SK-N-DZ (cell line): ENCODE results near the gene PRDM8. TPM values are rescaled to one million over a fixed set of nuclear protein-coding genes. Genes with fewer than 3 reads are reported as not detected.
"Not testable (repeated sequence)": the region's sequence is repeated elsewhere in the genome, so short reads cannot be mapped to it uniquely, and the experiment has no call there.

Experiments used
- DNase-seq: peaks from one replicate; pipeline ENCODE4 v3.0.0-alpha.2; 2015; ENCODE audit warnings: low spot score
- polyA plus RNA-seq, 2 experiments: library from polyadenylated mRNA; depleted of rRNA; stranded (reverse); fragments of >200 nt; gene quantifications; 2 replicates each; pipeline ENCODE4 v1.2.3, GENCODE V29; 2014

The PRDM8 gene
- 11.3 and 14.5 TPM in 2 replicates for polyA plus RNA-seq (2014; cell fraction: cytosol; rRNA removed)
- polyA plus RNA-seq (2014; cell fraction: nucleus; rRNA removed), result 31.3 and 32.8 TPM in 2 replicates

DNA sequence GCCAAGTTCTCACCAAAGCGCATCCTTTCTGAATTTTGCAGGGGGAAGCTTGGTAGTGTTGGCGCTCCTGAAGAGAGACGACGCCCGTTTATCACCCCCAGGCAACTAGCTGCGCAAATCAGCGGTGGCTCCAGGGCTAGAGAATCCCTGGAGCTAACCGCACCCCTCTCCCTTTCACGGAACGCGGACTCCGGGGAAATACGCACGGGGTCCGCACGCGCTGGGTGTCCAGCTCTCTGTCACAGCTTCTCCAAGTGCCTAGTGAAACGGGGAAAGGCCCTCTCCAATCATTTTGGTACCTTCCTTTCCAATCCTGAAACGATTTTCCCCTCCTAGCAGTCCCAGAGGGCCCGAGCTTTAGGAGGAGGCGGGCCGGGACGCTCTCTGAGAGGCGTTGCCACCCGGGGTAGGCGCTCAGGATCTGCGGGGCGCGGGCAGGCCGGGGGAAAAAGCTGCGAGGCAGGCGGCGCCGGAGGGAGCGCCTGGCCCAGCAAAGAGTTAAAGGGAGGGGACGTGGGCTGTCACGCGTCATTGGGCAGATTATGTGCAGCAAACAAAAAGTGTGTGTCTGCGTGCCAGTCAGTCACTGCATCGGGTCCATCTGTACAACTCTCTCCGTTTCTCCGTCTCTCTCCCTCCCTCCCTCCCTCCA, at the start of gene PRDM8:
Gene PRDM8 (plus strand): TSS at position 582 of the 652 bp plus-strand sequence. CDS start 2,578 bp downstream, outside the sequence.
- DNase-seq, result peak; percentile 88

DNA sequence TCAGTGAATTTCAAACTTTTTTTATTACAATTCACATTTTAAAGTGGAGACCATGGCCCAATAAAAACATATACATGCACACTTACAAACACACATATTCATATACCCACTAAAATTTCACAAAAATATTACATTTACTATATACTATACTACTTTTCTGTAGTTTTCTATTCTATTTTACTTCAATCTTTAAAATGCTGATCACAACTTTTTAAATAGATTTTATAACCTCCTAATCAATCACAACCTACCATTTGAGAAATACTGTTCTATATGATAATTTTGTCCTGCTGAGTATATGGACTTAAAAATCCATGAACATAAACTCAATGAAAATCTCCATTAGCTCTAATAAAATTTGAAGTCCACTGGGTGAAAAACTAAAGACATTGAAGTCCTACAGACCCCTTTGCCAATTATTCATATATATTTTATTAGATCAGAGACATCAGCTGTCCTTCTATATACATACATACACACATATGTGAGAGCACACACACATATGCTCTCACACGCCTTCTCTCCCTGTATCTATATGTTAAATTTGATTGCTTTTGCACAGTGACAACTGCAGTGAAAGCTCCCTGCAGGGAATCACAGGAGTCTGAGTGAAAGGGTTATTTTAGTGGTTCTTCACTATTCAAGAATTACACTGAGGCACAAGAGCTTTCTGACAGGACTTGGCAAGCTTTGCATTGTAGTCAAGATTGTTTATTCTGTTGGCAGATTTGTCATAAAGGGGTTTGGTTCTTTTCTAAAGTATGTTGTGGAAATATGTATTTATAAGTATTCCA, 46.7 kb upstream of the PRDM8 start:
- no peak for DNase-seq

DNA sequence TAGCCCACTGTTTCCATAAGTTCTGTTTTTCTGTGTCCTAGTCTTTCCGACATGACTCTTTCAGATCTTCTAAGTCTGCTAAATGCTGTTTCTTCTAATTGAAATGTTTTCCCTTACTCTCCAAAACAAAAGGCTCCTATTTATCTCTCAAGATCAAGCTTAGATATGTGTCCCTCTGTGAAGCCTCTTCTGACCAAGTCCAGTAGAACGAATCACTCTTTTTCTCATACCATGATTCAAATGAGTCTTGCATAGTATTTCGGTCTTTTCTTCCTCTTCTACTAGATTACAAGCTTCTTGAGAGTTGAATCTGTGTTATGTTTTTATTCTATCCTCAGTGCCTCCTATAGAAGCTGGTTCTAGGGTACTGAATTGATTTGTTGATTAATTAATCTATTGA, 45.3 kb upstream of the PRDM8 start:
- DNase-seq, result no peak

DNA sequence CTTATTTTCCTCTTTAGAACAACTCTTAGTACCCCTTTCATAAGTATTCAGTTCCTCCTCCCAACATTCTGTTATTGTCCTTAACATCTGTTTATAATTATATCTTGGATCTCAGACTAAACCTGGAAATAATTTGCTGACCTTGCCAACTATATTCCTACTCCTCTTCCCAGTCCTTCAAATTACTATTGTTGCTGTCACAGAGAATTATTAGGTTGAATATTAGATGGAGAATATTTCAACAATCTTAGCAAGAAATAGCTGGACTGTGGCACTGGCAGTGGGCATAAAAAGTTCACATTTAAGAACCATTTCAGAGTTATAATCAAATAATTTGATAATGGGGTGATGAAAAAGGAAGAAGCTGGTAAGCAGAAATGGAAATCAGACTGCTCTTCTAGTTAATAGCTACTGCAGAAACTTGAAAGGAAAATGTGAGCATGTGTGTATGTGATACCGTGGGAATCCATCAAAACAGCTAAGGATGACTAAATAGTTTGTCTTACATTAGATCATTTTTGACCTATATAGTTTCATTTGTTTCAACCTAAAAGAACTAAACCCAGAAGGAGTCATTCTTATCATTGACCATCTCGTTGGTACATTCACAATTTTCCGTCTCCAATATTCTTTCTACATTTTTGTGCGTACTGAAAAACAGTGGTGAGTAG, 43.3 kb upstream of the PRDM8 start:
- no peak for DNase-seq

DNA sequence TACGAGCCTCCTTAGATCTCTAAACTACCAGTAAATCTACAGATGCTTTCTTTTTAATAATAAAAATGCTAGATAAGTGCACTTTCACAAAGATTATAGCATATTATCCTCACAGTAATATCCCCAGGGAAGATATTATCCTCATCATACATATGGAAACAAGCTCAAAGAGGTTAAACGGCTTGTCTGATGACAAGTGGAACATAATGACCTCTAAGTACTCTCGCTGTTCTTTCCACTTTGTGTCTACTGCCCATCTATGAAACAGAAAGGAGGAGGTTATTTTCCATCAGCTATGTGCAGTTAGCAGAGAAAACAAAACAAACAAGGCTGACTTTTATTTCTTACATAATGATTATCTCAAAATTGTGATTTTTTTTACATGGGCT, 42.8 kb upstream of the PRDM8 start:
- DNase-seq, result peak; percentile 51

DNA sequence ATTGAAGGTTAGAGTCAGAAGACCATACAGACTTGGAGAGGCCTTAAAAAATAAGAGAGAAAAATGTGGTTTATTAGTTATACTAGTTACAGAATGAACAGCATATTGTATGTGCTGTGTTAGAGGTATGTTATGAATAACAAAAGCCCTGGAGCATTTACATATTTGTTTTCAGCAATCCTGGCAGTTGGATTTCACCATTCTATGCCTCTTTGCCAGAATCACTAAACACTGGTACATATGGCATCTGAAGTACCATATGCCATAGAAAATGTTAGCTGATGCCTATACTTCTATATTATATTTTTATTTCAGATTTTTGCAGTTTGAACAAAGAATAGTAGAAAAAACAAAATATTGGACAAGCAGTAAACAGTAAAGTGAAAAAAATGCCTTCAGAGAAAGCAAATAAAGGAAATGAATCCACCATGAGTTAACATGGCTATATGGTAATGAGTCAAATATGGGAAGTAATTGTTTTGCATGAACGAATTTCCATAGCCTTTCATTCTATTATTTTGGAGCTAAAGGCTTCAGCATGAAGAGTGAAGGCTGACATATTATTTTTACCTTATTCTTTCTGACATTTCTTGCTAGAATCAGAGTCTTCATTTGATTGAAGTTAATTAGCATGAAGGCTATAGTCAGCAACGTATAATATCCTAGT, 41.9 kb upstream of the PRDM8 start:
- no peak for DNase-seq

DNA sequence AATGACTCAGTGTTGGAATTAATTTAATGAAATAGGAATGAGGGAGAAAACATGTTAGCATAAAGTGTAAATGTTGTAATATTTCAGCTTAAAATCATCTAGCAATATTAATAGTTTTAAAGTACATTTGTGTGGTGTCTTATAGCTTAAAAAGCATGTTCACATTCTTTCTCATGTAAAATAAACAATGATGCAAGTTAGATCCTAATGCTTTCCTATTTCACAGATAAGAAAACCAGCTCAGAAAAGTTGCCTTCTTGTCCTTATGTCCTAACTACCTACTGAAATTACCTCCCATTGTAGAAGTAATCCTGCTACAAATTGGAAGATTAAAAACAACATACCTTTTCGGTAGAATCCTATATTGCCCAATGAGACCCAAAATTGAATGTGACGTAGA, 40.9 kb upstream of the PRDM8 start:
- no peak for DNase-seq

DNA sequence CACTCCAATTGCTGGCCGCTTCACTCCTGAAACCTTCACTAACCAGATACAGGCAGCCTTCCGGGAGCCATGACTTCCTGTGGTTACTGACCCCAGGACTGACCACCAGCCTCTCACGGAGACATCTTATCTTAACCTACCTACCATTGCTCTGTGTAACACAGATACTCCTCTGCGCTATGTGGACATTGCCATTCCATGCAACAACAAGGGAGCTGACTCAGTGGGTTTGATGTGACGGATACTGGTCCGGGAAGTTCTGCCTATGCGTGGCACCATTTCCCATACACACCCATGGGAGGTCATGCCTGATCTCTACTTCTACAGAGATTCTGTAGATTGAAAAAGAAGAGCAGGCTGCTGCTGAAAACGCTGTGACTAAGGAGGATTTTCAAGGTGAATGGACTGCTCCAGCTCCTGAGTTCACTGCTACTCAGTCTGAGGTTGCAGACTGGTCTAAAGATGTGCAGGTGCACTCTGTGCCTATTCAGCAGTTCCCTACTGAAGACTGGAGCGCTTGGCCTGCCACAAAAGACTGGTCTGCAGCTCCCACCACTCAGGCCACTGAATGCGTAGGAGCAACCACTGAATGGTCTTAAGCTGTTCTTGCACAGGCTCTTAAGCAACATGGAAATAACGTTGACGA, 35.8 kb upstream of the PRDM8 start:
- DNase-seq, result no peak

DNA sequence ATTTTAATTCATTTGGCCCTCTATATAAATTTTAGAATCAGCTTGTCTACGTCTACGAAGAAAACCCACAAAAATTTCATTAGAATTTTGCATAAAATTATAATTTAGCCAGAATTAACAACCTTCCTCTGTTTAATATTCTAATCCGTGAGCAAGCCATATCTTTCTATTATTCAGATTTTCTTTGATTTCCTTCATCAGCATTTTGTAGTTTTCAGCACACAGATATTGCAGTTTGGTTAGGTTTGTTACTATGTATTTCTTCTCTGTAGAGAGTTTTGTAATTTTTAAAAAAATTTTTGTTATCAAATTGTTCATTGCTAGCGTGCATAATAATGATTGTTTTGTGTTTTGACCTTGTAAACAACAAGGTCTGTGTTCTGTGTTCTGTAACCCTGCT, 34.9 kb upstream of the PRDM8 start:
- no peak for DNase-seq

DNA sequence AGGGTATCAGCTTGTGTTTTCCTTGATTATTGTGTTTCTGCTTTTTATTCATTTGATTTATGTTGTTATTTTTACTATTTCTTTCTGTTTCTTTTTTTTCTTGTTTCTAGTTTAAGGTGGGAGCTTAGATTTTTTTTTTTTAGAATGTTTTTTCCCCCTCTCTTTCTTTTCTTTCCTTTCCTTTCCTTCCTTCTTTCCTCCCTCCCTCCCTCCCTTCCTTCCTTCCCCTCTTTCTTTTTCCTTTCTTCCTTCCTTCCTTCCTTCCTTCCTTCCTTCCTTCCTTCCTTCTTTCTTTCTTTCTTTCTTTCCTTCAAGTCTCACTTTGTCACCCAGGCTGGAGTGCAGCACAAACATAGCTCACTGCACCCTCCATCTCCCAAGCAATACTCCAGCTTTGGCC, 31.4 kb upstream of the PRDM8 start:
- no peak for DNase-seq

DNA sequence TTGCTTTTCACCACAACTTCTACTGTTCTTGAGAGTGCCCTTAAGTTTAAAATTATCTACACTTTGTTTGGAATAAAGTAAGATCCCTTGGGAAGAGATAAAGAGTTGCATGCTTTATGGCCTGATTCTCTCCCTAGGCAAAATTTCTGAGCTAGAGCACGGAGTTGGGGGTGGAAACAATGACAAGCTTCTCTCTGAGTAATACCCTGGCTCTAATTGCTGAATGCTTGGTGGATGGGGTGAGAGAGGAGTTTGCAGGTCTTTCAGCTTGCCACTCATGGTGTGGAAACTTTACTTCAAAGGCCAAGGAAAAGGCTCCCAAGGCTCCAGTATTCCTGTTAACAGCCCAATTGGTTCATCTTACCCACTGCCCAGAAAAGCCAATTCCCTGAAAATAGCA, 26.1 kb upstream of the PRDM8 start:
- no peak for DNase-seq

DNA sequence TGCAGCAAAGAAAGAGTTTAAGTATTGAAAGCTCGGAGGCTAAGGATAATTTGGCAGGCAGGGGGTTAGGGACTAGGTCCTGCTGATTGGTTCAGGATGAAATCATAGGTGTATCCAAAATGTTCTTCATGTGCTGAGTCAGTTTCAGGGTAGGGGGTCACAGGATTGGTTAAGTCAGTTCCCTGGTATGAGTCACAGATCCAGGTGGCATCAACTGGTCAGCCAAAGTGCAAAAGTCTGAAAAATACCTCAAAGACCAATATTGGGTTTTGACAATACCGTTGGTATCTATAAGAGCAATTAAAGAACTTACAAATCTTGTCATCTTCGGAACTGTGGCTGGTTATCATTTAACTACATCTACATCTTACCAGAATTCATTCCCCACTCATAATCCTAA, 25.6 kb upstream of the PRDM8 start:
- no peak for DNase-seq

DNA sequence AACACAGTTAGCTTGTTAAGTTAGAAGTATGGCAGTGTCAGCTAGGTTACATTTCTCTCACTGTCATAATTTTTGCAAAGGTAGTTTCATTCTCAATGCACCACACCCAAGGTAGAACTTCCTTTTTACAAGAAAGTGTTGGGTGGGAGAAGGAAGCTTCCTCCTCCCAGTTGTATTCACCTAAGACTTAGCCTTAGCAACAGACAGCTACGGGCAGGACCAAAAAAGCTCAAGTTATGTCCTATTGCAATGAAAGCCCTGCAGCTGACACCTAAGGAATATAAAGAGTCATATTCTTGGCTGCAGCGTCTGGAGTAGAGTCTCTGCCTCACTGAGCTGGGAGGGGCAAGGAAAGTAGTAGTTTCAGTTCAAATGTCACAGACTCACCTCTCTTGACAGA, 25.1 kb upstream of the PRDM8 start:
- no peak for DNase-seq

DNA sequence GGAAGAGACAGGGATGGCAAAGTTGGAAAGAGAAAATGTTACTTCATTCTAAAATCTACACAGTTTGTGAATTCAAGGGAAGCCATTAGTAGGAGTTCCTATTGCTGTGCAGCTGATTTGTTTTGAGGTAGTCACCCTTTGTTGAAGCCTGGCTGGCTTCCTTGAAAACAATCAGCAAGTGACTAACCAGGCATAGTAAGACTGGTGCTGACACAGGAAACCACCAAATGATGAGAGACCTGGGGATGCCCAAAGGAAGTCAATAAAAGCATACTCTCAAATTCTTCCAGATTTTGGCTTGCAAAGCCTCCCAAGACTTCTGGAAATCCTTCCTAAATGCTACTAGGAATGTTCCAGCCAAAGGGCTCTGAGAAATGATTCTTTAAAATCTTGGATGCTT, 23.9 kb upstream of the PRDM8 start:
- no peak for DNase-seq

DNA sequence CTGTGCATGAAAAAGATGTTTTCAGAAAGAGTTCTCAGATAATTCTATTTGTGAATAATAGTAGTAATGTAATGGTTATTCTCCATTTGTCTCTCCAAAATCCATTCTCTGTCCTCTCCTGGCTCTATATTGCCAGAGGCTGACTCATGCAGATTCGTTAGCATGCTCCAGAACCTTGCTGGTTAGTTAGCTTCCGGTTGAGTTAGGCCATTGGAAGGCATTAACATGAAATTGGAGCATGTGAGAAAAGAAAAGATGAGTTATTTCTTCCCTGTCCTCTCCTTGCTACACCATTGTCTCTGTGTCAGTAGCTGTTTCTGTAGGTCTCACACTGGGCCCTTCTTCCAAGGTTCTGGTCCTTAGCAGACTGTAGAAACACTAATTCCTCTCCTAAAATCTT, 23.5 kb upstream of the PRDM8 start:
- DNase-seq, result no peak

DNA sequence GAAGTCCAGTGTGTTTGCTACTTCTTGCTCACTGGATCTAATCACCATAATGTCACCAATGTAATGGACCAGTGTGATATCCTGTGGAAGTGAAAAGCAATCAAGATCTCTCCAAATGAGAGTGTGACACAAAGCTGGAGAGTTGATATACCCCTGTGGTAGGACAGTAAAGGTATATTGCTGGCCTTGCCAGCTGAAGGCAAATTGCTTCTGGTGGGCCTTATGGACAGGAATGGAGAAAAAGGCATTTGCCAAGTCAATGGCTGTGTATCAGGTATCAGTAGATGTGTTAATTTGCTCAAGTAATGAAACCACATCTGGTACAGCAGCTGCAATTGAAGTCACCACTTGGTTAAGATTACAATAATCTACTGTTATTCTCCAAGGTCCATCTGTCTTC, 19.5 kb upstream of the PRDM8 start:
- DNase-seq, result not testable (repeated sequence)

DNA sequence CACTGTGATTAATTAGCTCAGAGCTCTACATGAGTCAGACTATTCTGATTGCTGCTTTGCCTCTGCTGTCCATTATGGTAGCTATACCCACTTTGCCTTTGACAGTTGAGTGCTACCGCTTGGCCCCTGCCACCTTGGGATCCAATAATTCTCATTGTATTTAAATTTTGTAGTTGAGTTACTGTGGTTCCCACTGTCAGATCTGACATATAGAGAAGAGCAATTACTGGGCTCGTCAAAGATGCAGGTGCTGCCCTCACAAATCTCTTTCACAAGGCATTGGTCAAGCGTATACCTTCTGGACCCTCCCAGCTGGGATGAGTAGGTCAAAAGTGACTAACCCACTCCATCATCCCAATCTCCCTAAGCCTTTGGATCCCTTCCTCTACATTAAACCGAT, 18.3 kb upstream of the PRDM8 start:
- DNase-seq, result no peak

DNA sequence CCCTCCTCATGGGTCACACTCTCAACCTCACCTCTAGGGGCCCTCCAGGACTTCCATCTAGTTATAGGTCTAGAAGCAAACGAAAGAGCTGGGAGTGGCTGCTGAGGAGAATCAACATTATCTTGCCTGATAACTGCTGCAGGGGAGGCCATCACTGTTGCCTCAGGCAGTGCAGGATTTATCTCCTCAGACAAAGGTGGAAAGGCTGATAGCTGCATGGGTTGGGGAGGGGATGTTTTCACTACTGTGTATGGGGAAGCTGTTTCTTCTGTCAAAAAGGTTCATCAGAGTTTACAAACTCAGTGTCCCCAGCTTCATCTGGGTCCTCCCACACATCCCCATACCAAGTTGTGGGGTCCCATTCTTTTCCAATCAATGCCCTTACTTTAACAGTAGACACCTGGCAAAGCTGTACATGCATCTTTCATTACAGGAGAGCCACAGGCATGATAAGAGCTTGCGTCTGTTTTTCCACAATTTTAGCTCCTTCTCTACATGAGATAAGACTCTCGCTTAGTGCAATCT, 17.6 kb upstream of the PRDM8 start:
- peak; percentile 45 for DNase-seq

DNA sequence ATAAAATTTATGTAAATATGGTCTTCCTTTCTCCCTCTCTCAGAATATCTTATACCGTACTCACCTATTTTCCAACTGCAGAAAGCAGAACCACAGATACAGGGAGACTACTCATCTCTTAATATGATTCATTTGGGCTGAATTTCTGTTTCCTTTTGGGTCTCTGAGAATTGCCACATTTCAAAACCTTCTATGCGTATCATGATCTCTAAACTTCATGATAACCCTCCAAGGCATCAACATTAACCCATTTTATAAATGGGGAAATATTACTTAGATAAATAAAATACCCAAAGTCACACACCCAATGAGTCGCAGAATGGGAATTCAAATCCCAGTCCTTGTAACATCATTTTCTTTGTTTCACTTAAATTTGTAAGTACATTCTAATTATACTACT, 16.6 kb upstream of the PRDM8 start:
- peak; percentile 8 for DNase-seq

DNA sequence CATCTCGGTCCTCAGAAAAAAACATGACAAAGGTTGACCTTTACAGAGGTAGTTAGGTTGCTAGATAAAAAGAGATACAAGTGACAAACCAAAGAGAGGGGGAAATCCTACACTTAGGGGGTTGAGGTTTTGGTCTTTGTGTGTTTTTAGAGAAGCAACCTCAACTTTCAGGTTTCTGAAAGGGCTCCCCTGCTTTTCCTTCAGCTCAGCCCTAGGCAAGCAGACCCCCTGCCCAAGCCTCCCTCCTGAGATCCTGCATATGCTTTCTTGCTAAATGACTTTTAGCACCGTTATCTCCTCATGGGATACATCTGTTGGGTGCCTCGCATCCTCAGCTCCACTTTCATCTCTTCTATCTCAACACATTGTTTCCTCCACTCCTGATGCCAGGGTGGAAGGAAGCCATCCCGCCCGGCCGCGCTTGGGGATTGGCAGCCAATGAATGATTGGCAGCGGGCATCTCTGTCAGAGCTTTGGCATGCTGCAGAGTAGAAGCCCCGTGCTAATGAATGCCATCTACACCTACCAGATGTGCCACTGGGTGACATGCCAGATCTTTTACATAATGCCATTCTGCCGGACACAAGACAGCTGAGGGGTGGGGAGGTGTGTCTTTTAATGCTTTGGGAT, 15.0 kb upstream of the PRDM8 start:
- DNase-seq, result no peak
